Sciatic nerve (tissue), 2 donors: ENCODE results near the gene MAU2. TPM values are rescaled to one million over a fixed set of nuclear protein-coding genes. Genes with fewer than 3 reads are reported as not detected.
A peak's percentile ranks its signal among the peaks of the same experiment; 100 is the strongest.

ENCODE experiments used
- ATAC-seq: fragments of 200-7000 bp; cut with Tn5 transposase; one replicate; pipeline ENCODE4 v1.9.1; 2020; ENCODE audit warnings: mild to moderate bottlenecking, moderate library complexity
- DNase-seq: peaks from one replicate; pipeline ENCODE4 v3.0.0-alpha.2; 2020; ENCODE audit warnings: low spot score
- intact Hi-C: fragments of 100-400 bp; cut with DNase I; formaldehyde crosslinking; loops from one replicate; pipeline ENCODE4 v1.14.2; 2022
- total RNA-seq: library from RNA; stranded (reverse); fragmentation: NEBNext Ultra II Directional; extraction: Animal tissue kit (Norgen Biotek cat#: 25700); gene quantifications from one replicate; pipeline ENCODE4 v1.2.1, GENCODE V29; 2021
- donor health status: DM: no; HTN: no; CAD: no.
- donor health status: DM: no; HTN: no; CAD: no.

MAU2 gene, protein sequence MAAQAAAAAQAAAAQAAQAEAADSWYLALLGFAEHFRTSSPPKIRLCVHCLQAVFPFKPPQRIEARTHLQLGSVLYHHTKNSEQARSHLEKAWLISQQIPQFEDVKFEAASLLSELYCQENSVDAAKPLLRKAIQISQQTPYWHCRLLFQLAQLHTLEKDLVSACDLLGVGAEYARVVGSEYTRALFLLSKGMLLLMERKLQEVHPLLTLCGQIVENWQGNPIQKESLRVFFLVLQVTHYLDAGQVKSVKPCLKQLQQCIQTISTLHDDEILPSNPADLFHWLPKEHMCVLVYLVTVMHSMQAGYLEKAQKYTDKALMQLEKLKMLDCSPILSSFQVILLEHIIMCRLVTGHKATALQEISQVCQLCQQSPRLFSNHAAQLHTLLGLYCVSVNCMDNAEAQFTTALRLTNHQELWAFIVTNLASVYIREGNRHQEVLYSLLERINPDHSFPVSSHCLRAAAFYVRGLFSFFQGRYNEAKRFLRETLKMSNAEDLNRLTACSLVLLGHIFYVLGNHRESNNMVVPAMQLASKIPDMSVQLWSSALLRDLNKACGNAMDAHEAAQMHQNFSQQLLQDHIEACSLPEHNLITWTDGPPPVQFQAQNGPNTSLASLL
- total RNA-seq = 78.5 TPM

GRCh38 chr19:19320361-19321140 lies at the start of gene MAU2, which contains the start of gene SUGP1:
Gene MAU2 (plus strand): TSS chr19:19320829. CDS start chr19:19320860, 31 bp downstream.
Gene SUGP1 (minus strand): TSS chr19:19320509. CDS start chr19:19320496, 13 bp downstream.
- ATAC-seq (peak; percentile 98), DNase-seq (peak; percentile 90)
- intact Hi-C loops = no loop called here

DNA sequence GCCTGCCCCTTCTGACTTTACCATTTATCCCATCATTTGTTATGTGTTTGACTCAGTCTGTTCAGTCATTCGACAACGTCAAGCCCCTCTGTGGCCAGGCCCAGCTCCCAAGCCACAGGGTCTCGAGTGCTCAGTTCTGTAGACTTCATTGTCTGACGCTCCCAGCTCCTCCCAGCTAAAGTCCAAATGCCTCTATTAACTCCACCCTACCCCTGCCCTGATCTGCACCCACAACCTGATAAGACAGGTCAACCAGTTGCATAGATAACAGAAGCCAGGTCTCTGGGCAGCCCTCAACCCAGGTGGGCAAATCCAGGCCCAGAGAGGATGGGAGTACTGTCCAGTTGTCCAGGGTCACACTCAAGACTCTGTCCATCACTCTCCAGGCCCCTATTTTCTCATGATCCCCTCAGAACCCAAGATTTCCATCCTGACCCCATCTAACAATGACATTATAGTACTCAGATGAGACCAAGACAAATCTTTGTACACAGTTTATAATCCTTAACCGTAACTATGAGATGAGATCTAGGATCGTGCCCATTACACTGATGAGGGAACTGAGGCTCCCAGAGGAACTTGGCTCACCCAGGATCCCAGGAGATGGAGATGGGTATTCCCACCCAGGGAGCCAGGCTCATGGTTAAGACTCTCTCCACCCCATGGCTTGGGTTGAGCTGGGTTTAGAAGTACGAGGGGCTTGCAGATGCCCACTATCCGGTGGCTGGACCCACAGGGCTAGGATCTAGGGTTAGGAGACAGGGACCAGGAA lies 48.6 kb upstream of the MAU2 start:
- intact Hi-C loops = no loop called here
- ATAC-seq (no peak), DNase-seq (no peak)

DNA sequence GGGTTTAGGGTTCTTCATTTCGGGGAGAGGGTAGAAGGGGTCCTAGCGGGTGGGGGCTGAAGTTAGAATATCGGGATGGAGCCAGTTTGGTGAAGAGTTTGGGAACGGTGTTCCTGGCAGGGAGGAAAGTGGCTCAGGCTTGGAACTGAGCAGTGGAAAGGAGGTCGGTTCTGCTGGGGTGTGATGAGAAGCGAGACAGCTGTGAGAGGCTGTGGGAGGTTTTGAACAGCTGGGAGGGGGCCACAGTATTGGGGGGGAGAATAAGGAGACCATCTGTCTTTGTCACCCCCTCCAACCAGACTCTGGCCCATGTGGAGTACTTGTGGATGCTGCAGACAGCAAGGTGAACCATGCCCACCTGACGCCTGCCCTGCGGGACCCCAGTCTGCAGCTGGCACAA lies 46.5 kb upstream of the MAU2 start:
- DNase-seq = no peak
- intact Hi-C loops = no loop called here
- no peak for ATAC-seq

DNA sequence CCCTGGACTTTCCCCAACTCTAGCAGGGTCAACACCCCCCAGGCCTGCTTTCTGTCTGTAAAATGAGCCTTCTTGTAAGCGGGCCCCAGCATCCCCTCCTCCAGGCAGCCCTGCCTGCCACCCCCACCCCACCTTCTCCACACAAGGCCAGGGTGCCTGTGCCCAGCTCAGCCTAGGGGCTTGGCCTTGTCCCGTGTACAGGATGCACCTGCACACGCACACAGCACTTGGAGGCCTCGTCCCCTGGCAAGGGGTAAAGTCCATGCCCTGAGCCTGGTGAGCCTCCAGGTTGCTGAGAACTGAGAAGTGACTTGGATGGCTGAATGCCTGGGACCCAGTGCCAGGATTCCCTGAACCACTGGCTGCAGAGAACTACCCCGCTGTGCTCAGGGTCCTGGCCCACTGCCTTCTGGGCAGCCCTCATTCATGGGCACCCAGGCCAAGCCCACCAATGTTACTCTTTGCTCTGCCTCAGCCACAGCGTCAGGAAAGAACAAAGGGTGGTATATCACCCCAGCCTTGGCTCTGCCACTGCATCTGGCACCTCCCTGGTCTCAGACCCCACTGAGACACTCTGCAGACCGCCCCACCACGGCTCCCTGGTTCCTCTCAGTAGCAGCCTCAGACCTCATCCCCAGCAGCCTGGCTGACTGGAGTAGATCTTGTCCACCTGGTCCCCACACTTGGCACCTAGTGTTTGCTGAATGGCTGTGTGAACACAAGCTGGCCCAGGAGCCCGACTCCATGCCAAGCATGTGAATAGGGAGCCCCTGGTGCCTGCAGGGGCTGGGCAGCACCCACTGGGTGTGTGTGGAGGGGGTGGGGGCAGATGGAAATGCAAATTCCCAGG lies 45.7 kb upstream of the MAU2 start:
- intact Hi-C loops = no loop called here
- ATAC-seq (no peak), DNase-seq (no peak)

GRCh38 chr19:19276386-19276785 lies 44.2 kb upstream of the MAU2 start:
- ATAC-seq = no peak
- intact Hi-C loops = no loop called here

GRCh38 chr19:19276851-19277250 lies 43.8 kb upstream of the MAU2 start:
- intact Hi-C loops = no loop called here
- no peak for ATAC-seq
- no peak for DNase-seq

More at GRCh38 chr19:19276386-19276785, 44.2 kb upstream of the MAU2 start:
- no peak for DNase-seq

DNA sequence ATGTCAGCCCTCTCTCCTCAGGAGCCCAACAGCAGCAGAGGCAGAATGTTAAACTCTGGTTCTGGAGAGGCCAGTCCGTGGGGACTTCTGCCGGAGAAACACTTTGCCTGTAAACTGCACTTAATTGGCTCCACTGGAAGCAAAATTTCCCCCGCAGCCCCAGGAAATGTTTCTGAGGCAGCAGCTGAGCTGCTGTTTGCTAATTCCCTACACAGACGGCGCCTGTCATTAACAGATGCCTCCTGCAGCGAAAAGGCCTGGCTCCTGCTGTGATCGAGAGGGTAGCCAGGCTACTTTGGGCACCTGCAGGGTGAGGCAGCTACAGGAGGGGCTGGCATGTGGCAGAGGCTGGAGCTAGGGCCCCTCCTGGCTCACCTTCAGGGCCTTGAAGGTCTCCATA lies 42.3 kb upstream of the MAU2 start:
- DNase-seq = no peak

DNA sequence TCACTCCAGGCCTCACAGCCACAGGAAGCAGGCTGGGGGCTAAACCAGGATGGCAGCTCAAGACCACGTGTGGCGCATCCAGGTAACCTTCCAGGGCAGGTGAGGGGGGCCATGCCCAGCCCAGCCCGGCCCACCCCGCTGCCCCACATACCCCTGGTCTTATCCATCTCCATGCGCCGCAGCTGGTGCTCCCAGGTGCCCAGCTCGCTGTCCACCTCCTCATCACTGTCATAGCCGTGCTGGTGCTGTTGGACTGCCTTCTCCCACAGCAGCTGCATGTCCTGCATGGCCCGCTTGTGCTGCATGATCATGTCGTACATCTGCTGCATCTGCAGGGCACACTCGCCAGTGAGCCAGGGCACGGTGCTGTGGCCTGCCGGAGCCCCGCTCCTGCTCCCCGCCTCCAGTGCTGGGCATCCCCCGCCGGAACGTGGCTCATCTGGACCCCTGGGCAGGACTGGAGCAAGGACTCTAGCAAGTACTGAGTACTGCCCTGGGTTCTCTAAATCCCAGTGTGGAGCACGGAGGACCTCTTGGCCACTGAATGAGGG lies 41.5 kb upstream of the MAU2 start:
- ATAC-seq = no peak
- no peak for DNase-seq
- intact Hi-C loops = no loop called here

More for the DNA sequence above, 42.3 kb upstream of the MAU2 start:
- intact Hi-C loops = no loop called here
- no peak for ATAC-seq

- ATAC-seq (no peak), DNase-seq (no peak)
- intact Hi-C loops = no loop called here
Observed at GRCh38 chr19:19279853-19280252, 40.8 kb upstream of the MAU2 start.

GRCh38 chr19:19280561-19280960 lies 40.1 kb upstream of the MAU2 start:
- intact Hi-C loops = no loop called here
- ATAC-seq (no peak), DNase-seq (no peak)

- intact Hi-C loops = no loop called here
- DNase-seq = no peak
Observed at GRCh38 chr19:19285686-19286085, 34.9 kb upstream of the MAU2 start.

DNA sequence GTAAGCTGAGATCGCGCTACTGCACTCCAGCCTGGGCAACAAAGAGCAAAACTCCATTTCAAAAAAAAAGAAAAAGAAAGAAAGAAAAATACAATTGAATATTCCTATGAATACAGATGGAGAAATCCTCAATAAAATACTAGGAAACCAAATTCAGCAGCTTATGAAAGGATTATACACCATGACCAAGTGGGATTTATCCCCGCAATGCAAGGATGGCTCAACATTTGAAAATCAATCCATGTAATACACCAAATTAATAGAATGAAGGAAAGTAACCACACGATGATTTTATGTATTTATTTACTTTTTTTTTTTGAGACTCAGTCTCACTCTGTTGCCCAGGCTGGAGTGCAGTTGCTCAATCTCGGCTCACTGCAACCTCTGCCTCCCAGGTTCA lies 28.0 kb upstream of the MAU2 start:
- ATAC-seq = no peak

More at GRCh38 chr19:19285686-19286085, 34.9 kb upstream of the MAU2 start:
- ATAC-seq = no peak

GRCh38 chr19:19294914-19295313 lies 25.7 kb upstream of the MAU2 start:
- ATAC-seq (no peak), DNase-seq (no peak)
- intact Hi-C loops = no loop called here

More for the DNA sequence above, 28.0 kb upstream of the MAU2 start:
- intact Hi-C loops = no loop called here
- DNase-seq = no peak

GRCh38 chr19:19296953-19297689 lies 23.5 kb upstream of the MAU2 start:
- intact Hi-C loops = no loop called here
- DNase-seq (no peak), ATAC-seq (no peak)

GRCh38 chr19:19297759-19298158 lies 22.9 kb upstream of the MAU2 start:
- intact Hi-C loops = no loop called here
- DNase-seq (no peak), ATAC-seq (no peak)

GRCh38 chr19:19300613-19301012 lies 20.0 kb upstream of the MAU2 start:
- ATAC-seq = no peak

GRCh38 chr19:19303411-19303810 lies 17.2 kb upstream of the MAU2 start:
- ATAC-seq (no peak), DNase-seq (no peak)
- intact Hi-C loops = loop anchor here (5.0 kb wide), 1 partner anchor 304 kb away; no protein-coding TSS in a partner anchor

More at GRCh38 chr19:19300613-19301012, 20.0 kb upstream of the MAU2 start:
- DNase-seq = no peak
- intact Hi-C loops = loop anchor here (5.0 kb wide), 1 partner anchor 307 kb away; no protein-coding TSS in a partner anchor
